Loucy (cell line): ENCODE measurements around the gene CFAP65.

Source experiments
- H2AFZ ChIP-seq: fragments of 200-600 bp; sonication (generic); 2 replicates; pipeline ENCODE4 v1.6.0; 2016; ENCODE audit warnings: antibody characterized with exemption, mild to moderate bottlenecking, low read length, moderate library complexity
- H3F3A ChIP-seq: fragments of 200-600 bp; 2 replicates; pipeline ENCODE4 v1.6.0; 2016; ENCODE audit warnings: antibody characterized with exemption, low read depth, mild to moderate bottlenecking
- H3K27me3 ChIP-seq: fragments of 200-600 bp; sonication (generic); 2 replicates; pipeline ENCODE4 v1.6.1; 2014; ENCODE audit warnings: low read length, mild to moderate bottlenecking; ENCODE audit not compliant: insufficient read depth, poor library complexity, severe bottlenecking
- H3K36me3 ChIP-seq: fragments of 200-600 bp; sonication (generic); 2 replicates; pipeline ENCODE4 v1.6.1; 2016; ENCODE audit warnings: low read length; ENCODE audit not compliant: insufficient read depth
- H3K4me1 ChIP-seq: fragments of 200-600 bp; sonication (generic); 2 replicates; pipeline ENCODE4 v1.5.1; 2014; ENCODE audit warnings: low read length, mild to moderate bottlenecking; ENCODE audit not compliant: insufficient read depth, poor library complexity, severe bottlenecking
- H3K4me2 ChIP-seq: fragments of 200-600 bp; sonication (generic); 2 replicates; pipeline ENCODE4 v1.6.0; 2014; ENCODE audit warnings: antibody characterized with exemption, low read length, low read depth, mild to moderate bottlenecking; ENCODE audit not compliant: poor library complexity, severe bottlenecking
- H3K4me3 ChIP-seq: fragments of 200-600 bp; sonication (generic); 2 replicates; pipeline ENCODE4 v1.5.1; 2014; ENCODE audit warnings: low read length, mild to moderate bottlenecking, mixed read lengths; ENCODE audit not compliant: poor library complexity, severe bottlenecking
- H3K79me2 ChIP-seq: fragments of 200-600 bp; sonication (generic); 2 replicates; pipeline ENCODE4 v1.6.1; 2014; ENCODE audit warnings: low read length; ENCODE audit not compliant: insufficient read depth
- H3K9ac ChIP-seq: fragments of 200-600 bp; sonication (generic); 2 replicates; pipeline ENCODE4 v1.6.0; 2014; ENCODE audit warnings: mild to moderate bottlenecking, low read depth, low read length, moderate library complexity; ENCODE audit not compliant: poor library complexity, severe bottlenecking
- H3K9me2 ChIP-seq: fragments of 200-600 bp; sonication (generic); replicated peaks from 2 replicates; pipeline ENCODE4 v1.6.1; 2016; ENCODE audit warnings: low read depth, low read length, mixed read lengths
- H3K9me3 ChIP-seq: fragments of 200-600 bp; sonication (generic); 2 replicates; pipeline ENCODE4 v1.6.1; 2014; ENCODE audit warnings: mild to moderate bottlenecking, antibody characterized with exemption, low read length, low read depth; ENCODE audit not compliant: insufficient read depth
- H4K20me1 ChIP-seq: fragments of 200-600 bp; sonication (generic); 2 replicates; pipeline ENCODE4 v1.6.0; 2014; ENCODE audit warnings: antibody characterized with exemption, low read length, mild to moderate bottlenecking; ENCODE audit not compliant: insufficient read depth, poor library complexity, severe bottlenecking
- EZH2phosphoT487 ChIP-seq: fragments of 200-600 bp; IDR thresholded peaks from 2 replicates; pipeline ENCODE4 v1.6.1; 2018; ENCODE audit warnings: antibody characterized with exemption, mild to moderate bottlenecking, moderate library complexity, borderline replicate concordance
- TF ChIP-seq, protein P1 (sequence below): fragments of 200-600 bp; sonication (generic); conservative IDR thresholded peaks from 2 replicates; pipeline ENCODE4 v1.5.1; 2014; ENCODE audit warnings: mild to moderate bottlenecking, antibody characterized with exemption, low read length

The CFAP65 gene

DNA sequence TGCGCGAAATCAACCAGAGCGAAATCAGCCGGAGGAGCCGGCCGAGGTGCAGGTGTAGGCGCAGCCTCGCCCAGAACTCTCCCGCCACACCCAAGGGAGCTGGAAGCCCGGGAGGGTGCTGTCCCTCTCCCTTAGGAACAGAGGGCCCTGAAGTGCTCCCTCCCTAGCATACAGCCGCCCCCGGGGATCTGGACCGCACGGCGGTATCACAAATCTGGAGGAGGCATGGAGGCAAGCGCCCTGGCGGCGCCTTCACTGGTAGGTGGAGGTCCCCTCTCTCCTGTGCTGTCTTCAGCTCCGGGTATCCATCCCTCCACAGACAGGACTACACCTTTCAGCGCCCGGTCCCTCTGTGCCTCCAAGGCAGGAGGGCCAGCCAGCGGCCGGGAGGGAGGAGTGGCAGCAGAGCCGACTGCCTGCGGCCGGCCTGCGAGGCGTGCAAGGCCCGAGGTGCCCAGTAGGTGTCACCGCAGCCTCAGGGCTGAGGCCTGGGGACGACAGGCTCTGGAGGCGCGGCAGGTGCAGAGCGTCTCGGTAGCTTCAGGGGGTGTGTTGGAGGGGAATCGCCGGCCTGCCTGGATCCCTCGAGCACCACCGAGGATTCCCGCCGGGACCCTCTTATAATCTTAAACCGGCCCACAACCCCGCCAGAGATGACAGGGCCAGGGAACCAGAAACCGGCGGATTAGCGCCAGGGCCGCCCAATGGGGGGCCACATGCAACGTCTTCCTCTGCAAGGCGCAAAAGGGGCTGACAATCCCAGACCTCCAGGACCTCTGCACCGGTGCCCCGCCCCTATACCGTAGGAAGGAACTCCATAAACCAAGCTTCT, 16.6 kb upstream of the CFAP65 start:
- H3K36me3 ChIP-seq = no peaks in the 10 kb centered on the region
- no peaks in the 10 kb centered on the region for H3K79me2 ChIP-seq
- no peaks in the 10 kb centered on the region for H4K20me1 ChIP-seq
- H3K4me1 ChIP-seq = no peaks in the 10 kb centered on the region
- H3K27me3 ChIP-seq = no peaks in the 10 kb centered on the region
- no peaks in the 10 kb centered on the region for H3K9me3 ChIP-seq
- no peaks in the 10 kb centered on the region for H3F3A ChIP-seq
- H3K9ac ChIP-seq = no peak overlapping the region
- H3K4me2 ChIP-seq = no peak overlapping the region
- H3K9me2 ChIP-seq = no peaks in the 10 kb centered on the region
- H2AFZ ChIP-seq = no peak overlapping the region
- no peak for TF ChIP-seq EZH2phosphoT487
- TF ChIP-seq, protein P1, sequence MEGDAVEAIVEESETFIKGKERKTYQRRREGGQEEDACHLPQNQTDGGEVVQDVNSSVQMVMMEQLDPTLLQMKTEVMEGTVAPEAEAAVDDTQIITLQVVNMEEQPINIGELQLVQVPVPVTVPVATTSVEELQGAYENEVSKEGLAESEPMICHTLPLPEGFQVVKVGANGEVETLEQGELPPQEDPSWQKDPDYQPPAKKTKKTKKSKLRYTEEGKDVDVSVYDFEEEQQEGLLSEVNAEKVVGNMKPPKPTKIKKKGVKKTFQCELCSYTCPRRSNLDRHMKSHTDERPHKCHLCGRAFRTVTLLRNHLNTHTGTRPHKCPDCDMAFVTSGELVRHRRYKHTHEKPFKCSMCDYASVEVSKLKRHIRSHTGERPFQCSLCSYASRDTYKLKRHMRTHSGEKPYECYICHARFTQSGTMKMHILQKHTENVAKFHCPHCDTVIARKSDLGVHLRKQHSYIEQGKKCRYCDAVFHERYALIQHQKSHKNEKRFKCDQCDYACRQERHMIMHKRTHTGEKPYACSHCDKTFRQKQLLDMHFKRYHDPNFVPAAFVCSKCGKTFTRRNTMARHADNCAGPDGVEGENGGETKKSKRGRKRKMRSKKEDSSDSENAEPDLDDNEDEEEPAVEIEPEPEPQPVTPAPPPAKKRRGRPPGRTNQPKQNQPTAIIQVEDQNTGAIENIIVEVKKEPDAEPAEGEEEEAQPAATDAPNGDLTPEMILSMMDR = peak; percentile 76
- no peak overlapping the region for H3K4me3 ChIP-seq

DNA sequence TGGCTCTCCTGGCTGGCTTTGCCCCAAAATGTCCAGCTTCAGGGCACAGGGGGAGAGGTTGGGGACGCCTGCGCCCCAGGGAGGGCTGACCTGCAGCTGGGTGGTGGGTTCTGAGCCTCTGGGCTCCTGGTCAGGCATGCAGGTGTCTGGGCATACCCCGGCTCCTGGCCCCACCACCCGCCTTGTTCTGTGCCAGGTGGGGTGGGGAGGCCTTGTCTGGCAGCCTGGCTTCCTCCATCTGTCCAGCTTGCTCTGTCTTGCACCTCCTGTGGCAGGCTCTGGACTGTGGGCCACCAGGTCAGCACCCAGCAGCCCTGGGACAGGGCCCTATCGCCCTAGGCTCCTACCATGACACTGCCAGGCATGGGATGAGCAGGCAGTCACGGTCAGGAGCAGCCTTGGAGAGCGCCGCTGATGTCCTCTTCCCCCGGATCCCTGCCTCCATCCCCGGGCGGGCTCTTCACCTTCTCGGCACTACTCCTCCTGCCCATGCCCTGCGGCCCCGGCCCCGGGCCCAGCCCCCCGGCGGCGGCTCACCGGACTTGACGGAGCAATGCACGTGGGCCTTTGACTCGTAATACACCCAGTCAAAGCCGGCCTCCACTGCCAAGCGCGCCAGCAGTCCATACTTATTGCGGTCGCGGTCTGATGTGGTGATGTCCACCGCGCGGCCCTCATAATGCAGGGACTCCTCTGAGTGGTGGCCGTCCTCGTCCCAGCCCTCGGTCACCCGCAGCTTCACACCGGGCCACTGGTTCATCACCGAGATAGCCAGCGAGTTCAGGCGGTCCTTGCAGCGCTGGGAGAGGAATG, 15.8 kb upstream of the CFAP65 start:
- no peak for TF ChIP-seq EZH2phosphoT487
- TF ChIP-seq, protein P1 = no peak
- Histone ChIP-seq H3F3A (no peaks in the 10 kb centered on the region), H3K4me1 (no peaks in the 10 kb centered on the region), H3K9me3 (no peaks in the 10 kb centered on the region), H3K4me2 (no peak overlapping the region), H3K9me2 (no peaks in the 10 kb centered on the region), H3K27me3 (no peaks in the 10 kb centered on the region), H3K36me3 (no peaks in the 10 kb centered on the region), H3K79me2 (no peaks in the 10 kb centered on the region), H4K20me1 (no peaks in the 10 kb centered on the region), H3K4me3 (no peak overlapping the region), H2AFZ (no peak overlapping the region), H3K9ac (no peak overlapping the region)

DNA sequence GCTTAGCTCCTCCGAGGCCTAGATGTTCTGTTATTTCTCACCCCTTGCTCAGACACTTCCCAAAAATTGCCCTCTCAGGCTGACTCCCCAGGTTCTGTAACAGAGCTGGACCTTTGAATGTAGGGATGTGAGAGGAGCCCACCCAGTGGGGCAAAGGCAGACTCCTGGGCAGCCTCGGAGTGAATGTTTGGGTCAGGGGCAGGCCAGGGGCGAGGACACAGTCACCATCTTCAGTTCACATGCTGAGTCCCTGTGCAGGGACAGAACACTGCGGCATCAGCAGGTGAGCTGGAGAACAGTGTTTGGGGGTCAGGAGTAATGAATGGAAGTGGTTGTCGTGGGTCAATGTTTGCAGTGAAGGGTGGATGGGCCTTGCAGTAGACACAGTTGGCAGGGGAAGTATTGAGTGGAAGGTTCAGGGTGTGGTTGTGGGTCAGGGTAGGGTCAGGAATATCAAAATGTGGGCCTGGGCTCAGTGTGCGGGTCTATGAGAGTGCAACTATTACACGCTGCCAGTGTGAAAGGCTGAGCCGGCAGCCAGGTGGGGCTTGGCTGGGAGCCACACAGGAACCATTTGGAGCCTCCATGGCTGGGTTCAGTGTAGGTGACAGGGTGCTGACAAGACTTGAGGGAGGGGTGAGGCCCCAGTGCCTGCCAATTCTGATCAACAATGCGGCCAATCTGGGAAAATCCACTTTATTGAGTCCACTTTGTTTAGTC, 15.0 kb upstream of the CFAP65 start:
- Histone ChIP-seq H3K4me1 (no peaks in the 10 kb centered on the region), H3K9me3 (no peaks in the 10 kb centered on the region), H3K4me2 (no peak overlapping the region), H2AFZ (no peak overlapping the region), H4K20me1 (no peaks in the 10 kb centered on the region), H3K4me3 (no peak overlapping the region), H3K36me3 (no peaks in the 10 kb centered on the region), H3K9ac (no peak overlapping the region), H3K79me2 (no peaks in the 10 kb centered on the region), H3K27me3 (no peaks in the 10 kb centered on the region), H3K9me2 (no peaks in the 10 kb centered on the region), H3F3A (no peaks in the 10 kb centered on the region)
- no peak for TF ChIP-seq EZH2phosphoT487
- TF ChIP-seq, protein P1 = no peak
